HepG2 (cell line): ENCODE measurements around the gene SIRT7. TPM values are rescaled to one million over a fixed set of nuclear protein-coding genes. Genes with fewer than 3 reads are reported as not detected.

Experiments used
- ARHGAP35 ChIP-seq: sonication (generic); formaldehyde crosslinking; IDR thresholded peaks from 2 replicates; pipeline ENCODE4 v1.9.0; 2022; ENCODE audit warnings: mild to moderate bottlenecking, inconsistent platforms, moderate library complexity, missing genetic modification reagents, borderline replicate concordance
- ATF4 ChIP-seq, 2 experiments: fragments of 450-650 bp in 1 of 2; sonication (generic) in 1 of 2; formaldehyde crosslinking; IDR thresholded peaks; 2 replicates each; pipeline versions ENCODE4 v1.5.0 to v1.8.0; 2020 to 2022; ENCODE audit warnings: mild to moderate bottlenecking in 1 of 2, missing genetic modification reagents in 1 of 2
- CENPT ChIP-seq: sonication (generic); formaldehyde crosslinking; IDR thresholded peaks from 2 replicates; pipeline ENCODE4 v1.8.0; 2022; ENCODE audit warnings: low read depth, mild to moderate bottlenecking, moderate library complexity, missing genetic modification reagents
- HOXA7 ChIP-seq: sonication (generic); formaldehyde crosslinking; IDR thresholded peaks from 2 replicates; pipeline ENCODE4 v1.8.1; 2022; ENCODE audit warnings: mild to moderate bottlenecking, missing genetic modification reagents, moderate library complexity
- LRRFIP1 ChIP-seq: sonication (generic); formaldehyde crosslinking; conservative IDR thresholded peaks from 2 replicates; pipeline ENCODE4 v1.4.0; 2020; ENCODE audit warnings: missing genetic modification reagents
- PCBP1 ChIP-seq: fragments of 200-400 bp; formaldehyde crosslinking; IDR thresholded peaks from 2 replicates; pipeline ENCODE4 v1.6.1; 2017; ENCODE audit warnings: mild to moderate bottlenecking, low read depth, low read length, borderline replicate concordance
- PHF21A ChIP-seq: sonication (generic); formaldehyde crosslinking; IDR thresholded peaks from 2 replicates; pipeline ENCODE4 v1.5.0; 2020; ENCODE audit warnings: mild to moderate bottlenecking, missing genetic modification reagents
- PHF5A ChIP-seq: IDR thresholded peaks from one replicate; pipeline ENCODE4 v1.6.1; 2018; ENCODE audit warnings: low read depth, missing genetic modification reagents; ENCODE audit not compliant: unreplicated experiment
- SMYD3 ChIP-seq: sonication (generic); formaldehyde crosslinking; IDR thresholded peaks from 2 replicates; pipeline ENCODE4 v1.8.1; 2023; ENCODE audit warnings: mild to moderate bottlenecking, missing genetic modification reagents
- SNAPC2 ChIP-seq: sonication (generic); formaldehyde crosslinking; IDR thresholded peaks from 2 replicates; pipeline ENCODE4 v1.8.1; 2022; ENCODE audit warnings: mild to moderate bottlenecking, missing genetic modification reagents
- TEF ChIP-seq: sonication (generic); formaldehyde crosslinking; IDR thresholded peaks from 2 replicates; pipeline ENCODE4 v1.5.0; 2020; ENCODE audit warnings: missing genetic modification reagents
- TFE3 ChIP-seq: IDR thresholded peaks from 2 replicates; pipeline ENCODE4 v1.6.1; 2016
- ZNF10 ChIP-seq: sonication (generic); formaldehyde crosslinking; IDR thresholded peaks from 2 replicates; pipeline ENCODE4 v1.4.0; 2020; ENCODE audit warnings: mild to moderate bottlenecking, low read depth, missing genetic modification reagents, borderline replicate concordance
- ZNF253 ChIP-seq: sonication (generic); formaldehyde crosslinking; IDR thresholded peaks from 2 replicates; pipeline ENCODE4 v1.8.0; 2022; ENCODE audit warnings: mild to moderate bottlenecking, missing genetic modification reagents, borderline replicate concordance
- ZNF512 ChIP-seq: sonication (generic); formaldehyde crosslinking; IDR thresholded peaks from 2 replicates; pipeline ENCODE4 v1.4.0; 2020; ENCODE audit warnings: mild to moderate bottlenecking, missing genetic modification reagents
- ZNF597 ChIP-seq: sonication (generic); formaldehyde crosslinking; IDR thresholded peaks from 2 replicates; pipeline ENCODE4 v1.5.0; 2020; ENCODE audit warnings: missing genetic modification reagents
- ZNF766 ChIP-seq: sonication (generic); formaldehyde crosslinking; IDR thresholded peaks from 2 replicates; pipeline ENCODE4 v1.5.0; 2020; ENCODE audit warnings: missing genetic modification reagents, borderline replicate concordance
- polyA plus RNA-seq, 8 experiments: library from polyadenylated mRNA; depleted of rRNA in 3 of 8; stranded (reverse) in 7 of 8; unstranded in 1 of 8; fragments of >200 nt; fragmentation: Illumina TruSeq in 4 of 8; extraction: Trizol in 4 of 8; gene quantifications; 2 replicates each; pipeline versions ENCODE4 v1.2.1 to v1.2.3, GENCODE V29; 2011 to 2016; ENCODE audit warnings: low read depth in 4 of 8, missing spikeins in 1 of 8, mixed read lengths in 1 of 8; ENCODE audit not compliant: insufficient read depth in 1 of 8
- total RNA-seq, 5 experiments: library from RNA; depleted of rRNA; stranded (reverse); fragments of >200 nt; fragmentation: Illumina TruSeq; extraction: Trizol; gene quantifications; 2 replicates each; pipeline ENCODE4 v1.2.3, GENCODE V29; 2016; ENCODE audit warnings: low read depth in 1 of 5

The SIRT7 gene
- total and polyA plus RNA-seq, 2 of the 13 experiments (the other 11 are each of a cell fraction or from before 2014, with no cell fraction given), result 8.3 to 24.8 TPM

- TF ChIP-seq ZNF512 (no peak), ZNF766 (CRISPR knock-in tag) (no peak), ZNF597 (CRISPR knock-in tag) (no peak), PHF5A (CRISPR knock-in tag) (no peak), CENPT (CRISPR knock-in tag) (no peak), TEF (CRISPR knock-in tag) (no peak), PHF21A (CRISPR knock-in tag) (peak; percentile 59; the same call in 1 of the 2 replicates), TFE3 (CRISPR knock-in tag) (no peak), SNAPC2 (CRISPR knock-in tag) (no peak), PCBP1 (no peak), ATF4 (CRISPR knock-in tag; IDR thresholded peaks at IDR 0.05) (no peak), LRRFIP1 (CRISPR knock-in tag) (no peak), ZNF10 (no peak), ZNF253 (no peak), SMYD3 (no peak), HOXA7 (CRISPR knock-in tag) (no peak), ARHGAP35 (CRISPR knock-in tag) (no peak; the same call in 1 of the 2 replicates)
Measured at GRCh38 chr17:81924557-81925532, 6.9 kb upstream of the SIRT7 start (continued).
